GM18867 (cell line): ENCODE data around the gene SLC22A15.
A peak's percentile ranks its signal among the peaks of the same experiment; 100 is the strongest.

ENCODE experiments used
- ATAC-seq: cut with Tn5 transposase; IDR thresholded peaks from one replicate; pipeline ENCODE4 v1.9.1; 2021; ENCODE audit warnings: mild to moderate bottlenecking, moderate library complexity; ENCODE audit not compliant: unreplicated experiment

SLC22A15 gene

DNA sequence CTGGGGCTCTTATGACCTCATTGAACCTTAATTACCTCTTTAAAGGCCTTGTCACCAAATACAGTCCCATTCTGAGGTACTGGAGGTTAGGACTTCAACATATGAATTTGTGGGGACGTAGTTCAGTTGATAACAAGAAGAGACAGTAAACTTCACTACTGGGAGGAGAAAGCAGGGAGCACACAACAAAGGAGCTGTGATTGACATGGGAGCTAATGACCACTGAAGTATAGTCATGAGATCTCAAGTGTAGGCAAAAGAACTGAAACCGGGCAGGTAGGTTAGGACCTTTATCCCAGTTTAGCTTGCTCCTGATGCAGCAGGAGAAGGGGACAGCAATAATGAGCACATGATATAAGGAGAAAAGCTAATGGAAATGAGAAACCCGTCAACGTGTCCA lies 123.1 kb downstream of the SLC22A15 start:
- no peak for ATAC-seq

DNA sequence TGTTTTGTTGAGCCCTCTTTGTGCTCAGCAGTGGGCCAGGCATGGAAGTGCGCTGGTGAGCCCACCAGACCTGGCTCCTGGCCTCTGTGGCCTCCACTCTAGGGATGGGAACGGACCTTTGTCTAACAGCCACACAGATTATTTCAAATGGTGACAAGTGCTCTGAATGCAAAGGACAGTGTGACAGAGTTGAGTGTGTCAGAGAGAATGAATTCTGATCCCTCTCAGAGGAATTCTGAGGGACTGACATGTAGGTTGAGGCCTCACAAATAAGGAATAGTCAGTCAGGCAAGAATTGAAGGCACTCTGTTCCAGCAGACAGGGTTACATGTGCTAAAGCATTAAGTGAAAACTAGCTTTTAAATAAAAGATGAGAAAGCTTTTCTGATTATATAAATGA lies 123.6 kb downstream of the SLC22A15 start:
- no peak for ATAC-seq

DNA sequence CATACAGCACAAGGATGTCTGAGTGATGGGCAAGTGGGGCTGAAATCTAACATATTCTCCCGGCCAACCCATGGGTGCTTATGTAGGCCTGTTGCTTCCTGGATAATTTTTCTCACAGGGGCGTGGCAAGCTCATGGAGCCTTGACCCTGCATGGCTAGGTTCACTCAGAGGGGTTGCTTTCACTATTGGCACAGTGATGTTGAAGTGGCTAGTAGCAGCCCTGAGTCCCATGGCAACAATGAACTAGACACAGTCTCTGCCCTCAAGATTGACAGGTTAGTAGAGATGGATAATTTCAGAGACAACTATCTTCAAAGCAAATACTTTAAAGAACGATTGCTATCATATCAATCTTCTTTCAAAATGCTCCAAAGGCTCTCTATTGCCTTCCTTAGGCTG lies 128.4 kb downstream of the SLC22A15 start:
- ATAC-seq = no peak

DNA sequence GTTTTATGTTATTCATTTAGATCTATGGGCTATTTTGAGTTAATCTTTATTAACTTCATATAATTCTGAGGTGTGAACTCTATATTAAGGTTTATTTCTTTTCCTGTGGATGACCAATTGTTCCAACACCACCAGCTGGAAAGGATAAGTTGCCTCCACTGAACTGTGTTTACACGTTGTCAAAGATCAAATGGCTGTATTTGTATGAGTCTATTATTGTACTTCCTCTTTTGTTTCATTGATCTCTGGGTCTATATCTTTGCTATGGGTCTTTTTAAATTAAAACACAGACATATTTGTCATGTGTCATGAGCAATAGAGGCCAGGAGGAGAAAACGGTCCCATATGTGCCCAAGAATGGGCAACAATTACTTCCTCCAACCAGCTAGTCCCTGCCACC lies 129.7 kb downstream of the SLC22A15 start:
- ATAC-seq = peak; percentile 38

DNA sequence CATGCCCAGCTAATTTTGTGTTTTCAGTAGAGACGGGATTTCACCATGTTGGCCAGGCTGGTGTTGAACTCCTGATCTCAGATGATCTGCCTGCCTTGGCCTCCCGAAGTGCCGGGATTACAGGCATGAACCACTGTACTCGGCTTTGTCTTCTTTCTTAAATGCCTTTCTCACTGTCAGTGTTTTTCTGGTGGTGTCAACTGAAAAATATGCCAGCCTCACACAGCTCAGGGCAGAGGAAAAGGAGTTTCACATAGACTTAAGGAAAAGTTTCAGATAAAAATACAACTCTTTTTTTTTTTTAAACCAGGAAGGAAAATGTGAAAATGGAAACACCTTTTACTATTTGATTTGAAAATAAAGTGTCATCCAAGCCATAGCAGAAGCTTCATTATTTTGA lies 130.3 kb downstream of the SLC22A15 start:
- ATAC-seq = no peak

DNA sequence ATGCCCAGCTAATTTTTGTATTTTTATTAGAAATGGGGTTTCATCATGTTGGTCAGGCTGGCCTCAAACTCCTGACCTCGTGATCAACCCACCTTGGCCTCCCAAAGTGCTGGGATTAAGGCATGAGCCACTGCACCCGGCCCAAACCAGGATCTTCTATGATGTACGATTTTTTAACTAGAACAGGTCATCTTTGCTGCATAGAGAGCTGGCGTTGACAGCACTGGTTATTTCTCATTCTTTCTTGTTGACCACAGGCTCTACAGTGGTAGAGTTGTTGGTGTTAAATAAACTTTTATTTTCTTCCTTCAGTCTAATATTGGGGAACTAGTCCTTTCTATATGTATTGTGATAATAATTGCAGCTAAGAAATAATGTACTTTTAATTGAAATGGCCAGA lies 131.1 kb downstream of the SLC22A15 start:
- no peak for ATAC-seq

DNA sequence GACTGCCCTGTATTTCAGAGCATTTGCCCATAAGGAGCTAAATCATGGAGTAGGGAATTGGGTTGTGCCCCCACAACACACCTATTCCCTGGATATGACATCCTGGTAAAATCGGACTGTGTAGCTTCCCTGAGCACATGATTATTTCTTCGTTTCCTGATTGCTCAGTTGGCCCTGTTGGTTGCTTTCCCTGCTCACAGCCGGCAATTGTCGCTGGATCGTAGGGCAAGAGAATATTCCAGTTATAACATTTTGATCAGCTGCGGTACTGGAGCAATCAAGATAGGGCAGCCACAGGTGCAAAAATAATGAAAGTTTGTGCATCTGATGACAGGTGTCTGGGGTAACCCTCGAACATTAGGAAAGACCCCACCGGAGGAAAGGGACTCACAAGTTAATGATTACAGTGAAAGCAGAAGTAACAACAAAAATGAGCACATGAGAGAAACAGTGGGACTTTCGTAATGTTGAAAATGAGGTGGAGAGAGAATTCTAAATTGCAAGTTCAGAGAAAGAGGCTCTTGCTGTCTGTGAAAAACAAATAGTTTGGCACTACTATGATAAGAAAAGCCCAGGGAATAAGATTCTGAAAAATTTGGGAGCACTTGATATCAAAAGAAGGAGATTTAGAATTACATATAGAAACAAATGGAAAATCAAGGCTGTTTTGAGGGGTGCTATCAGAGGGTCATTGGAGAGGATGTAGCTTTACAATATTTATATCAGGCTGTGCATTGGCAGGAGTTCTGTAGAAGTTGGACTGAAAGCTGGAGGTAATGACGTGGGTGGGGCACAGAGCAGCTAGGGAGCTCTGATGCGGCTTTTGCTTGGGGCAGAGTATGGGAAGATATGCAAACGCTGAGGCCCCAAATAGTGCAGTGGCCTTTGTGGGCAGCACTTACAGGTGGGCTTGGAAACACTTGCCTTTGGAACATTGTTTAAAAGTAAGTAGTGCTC lies 134.5 kb downstream of the SLC22A15 start, which contains the start of gene MAB21L3:
MAB21L3 (plus strand) TSS at position 833 of the 957 bp plus-strand sequence. CDS start 1,217 bp downstream, outside the sequence.
- ATAC-seq = peak; percentile 68

DNA sequence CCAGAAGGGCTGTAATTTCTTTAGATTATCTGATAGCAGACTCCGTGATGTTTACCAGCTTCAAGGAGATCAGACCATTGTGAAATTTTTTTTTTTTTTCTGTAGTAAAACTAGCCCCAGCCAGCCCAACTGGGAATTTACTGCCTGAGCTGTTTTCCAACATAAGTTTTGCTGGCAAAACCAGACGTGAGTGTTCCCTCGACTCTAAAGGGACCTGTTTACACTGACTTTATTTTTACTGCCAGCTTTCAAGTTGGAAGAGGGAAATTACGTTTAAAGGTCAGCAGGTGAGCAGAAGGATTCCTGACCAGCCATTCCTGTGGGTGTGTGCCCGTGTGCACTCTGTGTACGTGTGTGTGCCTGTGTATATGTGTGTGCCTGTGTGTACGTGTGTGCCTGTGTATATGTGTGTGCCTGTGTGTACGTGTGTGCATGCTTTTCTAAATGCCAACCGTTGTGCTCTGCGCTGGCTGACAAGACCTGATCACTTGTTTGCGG lies 135.3 kb downstream of the SLC22A15 start:
- ATAC-seq = no peak

DNA sequence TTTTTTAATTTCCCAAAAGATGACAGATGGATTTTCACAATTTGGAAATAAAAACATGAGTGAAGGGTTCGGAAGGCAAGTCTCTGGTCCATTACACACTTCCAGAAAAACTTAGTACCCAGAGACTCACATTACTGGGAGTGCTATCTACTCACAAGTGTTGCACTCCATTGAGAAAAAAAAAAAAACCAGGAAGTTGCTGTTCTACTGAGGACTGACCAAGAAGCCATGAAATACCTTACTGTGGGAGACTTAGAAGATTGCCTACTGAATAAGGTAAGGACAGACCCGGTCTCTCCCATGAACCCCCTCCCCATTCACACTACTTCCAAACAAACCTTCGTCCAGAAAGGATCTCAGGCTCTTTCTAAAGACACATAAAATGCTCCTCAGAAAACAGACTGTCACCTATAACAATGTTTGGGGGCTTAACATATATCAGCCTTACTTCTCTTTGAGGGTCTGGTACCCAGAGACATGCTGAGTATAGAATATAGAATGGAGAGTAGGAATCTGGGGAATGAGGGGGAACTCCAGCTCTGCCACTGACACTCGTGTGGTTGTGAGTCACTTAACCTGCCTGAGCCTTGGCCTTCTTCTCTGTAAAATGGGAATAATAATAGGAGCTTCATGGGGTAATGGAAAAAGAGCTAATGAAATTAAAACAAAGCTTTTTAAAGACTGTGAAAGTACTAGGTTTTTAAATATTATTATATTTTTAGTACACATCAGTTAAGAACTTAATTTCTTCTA lies 136.3 kb downstream of the SLC22A15 start:
- no peak for ATAC-seq

DNA sequence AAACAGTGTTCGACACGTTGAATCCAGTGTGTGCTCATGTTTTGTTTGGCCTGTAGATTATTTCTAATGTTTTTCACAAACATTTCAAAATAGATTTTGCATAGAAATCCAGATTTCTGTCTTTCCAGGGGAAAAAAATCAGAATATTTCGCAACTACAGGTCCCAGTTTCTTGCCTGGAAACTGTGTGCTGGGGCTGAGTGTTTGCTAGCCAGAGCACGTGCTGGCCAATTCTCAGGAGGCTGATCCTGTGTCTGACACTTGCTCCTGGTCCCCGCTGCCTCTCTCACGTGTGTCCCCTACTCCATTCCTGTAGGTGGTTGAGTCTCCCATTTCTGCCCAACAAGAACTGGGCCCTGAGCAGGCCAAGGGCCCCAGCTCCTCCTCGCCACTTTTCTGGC lies 137.3 kb downstream of the SLC22A15 start:
- no peak for ATAC-seq

DNA sequence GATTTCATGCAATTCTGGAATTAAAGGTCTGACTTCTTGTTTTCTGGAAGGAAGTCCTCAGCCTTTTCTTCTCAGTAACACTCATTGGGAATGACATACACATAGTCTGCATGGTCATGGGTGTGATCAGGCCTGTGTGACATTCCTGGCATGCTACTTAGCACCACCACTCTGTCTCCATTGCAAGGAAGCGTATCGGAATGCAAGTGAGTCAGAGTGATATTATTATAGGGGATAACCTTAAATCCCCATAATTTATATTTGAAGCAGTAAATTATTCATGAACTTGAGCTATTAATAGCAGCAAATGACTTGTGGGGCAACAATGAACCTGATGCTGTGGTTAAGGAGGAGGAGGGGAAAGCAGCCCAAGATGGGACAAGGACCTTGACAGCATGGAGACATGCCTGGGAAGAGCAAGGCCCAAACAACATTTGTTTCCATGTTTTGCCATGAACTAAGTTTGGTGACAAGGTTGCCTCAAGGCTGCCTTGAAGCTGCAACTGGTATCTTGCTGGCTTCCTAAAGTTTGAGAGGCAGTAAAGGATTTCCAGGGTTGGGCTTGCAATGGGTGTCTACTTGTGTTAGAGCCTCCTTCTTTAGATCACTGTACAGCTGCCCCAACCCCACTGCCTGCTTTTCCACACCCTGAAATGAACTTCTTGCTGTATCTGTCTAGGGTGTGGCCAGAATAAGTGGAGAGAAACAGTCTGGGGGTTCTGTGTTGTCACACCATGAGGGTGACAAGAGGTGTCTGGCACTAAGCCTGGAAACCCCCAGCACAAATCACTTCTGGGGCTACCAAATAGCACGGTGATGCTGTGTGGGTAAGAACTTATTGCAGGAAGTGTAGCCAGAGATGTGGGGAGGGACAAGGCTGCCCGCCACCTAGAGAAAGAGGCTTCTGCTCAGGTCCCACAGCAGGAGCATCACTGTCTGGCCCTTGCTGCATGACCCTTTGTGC lies 139.4 kb downstream of the SLC22A15 start:
- ATAC-seq = no peak

DNA sequence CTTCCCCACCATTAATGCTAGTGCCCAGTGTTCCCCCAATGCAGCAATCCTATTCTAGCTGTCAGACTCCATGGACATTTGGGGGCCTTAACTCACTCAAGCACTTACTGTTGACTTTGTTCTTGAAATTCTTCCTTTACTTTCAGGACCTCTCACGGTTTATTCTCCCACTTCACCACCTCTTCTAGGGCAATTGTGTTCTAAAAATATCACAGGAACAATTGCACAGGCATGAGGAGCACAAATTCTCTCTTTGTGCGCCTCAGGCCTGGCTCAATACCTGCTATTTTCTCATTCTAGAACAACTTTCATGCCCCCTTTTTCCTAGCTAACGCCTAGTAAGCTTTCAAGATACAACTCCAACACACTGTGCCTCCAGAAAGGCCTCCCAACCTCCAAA lies 142.2 kb downstream of the SLC22A15 start:
- no peak for ATAC-seq
